ENCODE results near the gene ANKZF1. TPM values are rescaled to one million over a fixed set of nuclear protein-coding genes. Genes with fewer than 3 reads are reported as not detected.
A peak's percentile ranks its signal among the peaks of the same experiment; 100 is the strongest.

Gene ANKZF1
- polyA plus RNA-seq, 3 donors: 7.6 to 79.3 (median 10.4) TPM

DNA sequence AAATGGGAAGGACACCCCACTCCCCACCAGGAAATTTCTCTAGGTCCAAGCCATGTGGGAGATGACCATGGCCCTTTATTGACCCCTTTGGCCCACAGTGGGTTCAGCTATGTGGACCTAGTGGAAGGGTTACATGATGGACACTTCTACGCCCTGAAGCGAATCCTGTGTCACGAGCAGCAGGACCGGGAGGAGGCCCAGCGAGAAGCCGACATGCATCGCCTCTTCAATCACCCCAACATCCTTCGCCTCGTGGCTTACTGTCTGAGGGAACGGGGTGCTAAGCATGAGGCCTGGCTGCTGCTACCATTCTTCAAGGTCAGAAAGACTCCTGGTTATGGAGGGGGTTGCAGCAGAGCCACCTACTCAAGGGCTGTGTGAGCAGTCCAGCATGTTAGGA lies 17.0 kb downstream of the ANKZF1 start:
- peaks cover 62% of the 10 kb centered on the region for H3K79me2 ChIP-seq (ENCODE audit: insufficient read depth, low read length)
- H2AFZ ChIP-seq (ENCODE audit: insufficient read depth, low read depth, low read length, poor library complexity, severe bottlenecking): no peak overlapping the region
- peak overlapping the region; percentile 83 for H3K4me2 ChIP-seq (replicated peaks; ENCODE audit: extremely low read depth, low read length, poor library complexity, severe bottlenecking)
- Mint-ChIP-seq H3K4me1 (peaks cover 80% of the 10 kb centered on the region), H3K9me3 (no peaks in the 10 kb centered on the region), H3K4me3 (peak overlapping the region in 1 of 2 donors; percentile 46), H3K36me3 (peaks cover 29 to 45% of the 10 kb centered on the region in 2 donors), H3K27ac (peak overlapping the region; percentile 49 to 92 (median 71)), H3K27me3 (ENCODE audit: low read depth in 3 of 3) (peaks cover 0 to 4% (median 1%) of the 10 kb centered on the region in 3 donors)
- H3K36me3 ChIP-seq (replicated peaks in 1 of 2; ENCODE audit: control insufficient read depth in 1 of 2, insufficient read depth in 2 of 2, low read length in 2 of 2): peaks cover 19 to 34% of the 10 kb centered on the region in 2 donors
- H4K20me1 ChIP-seq (ENCODE audit: insufficient read depth, low read length): peaks cover 19% of the 10 kb centered on the region
- H3K9ac ChIP-seq (ENCODE audit: insufficient read depth, low read length, poor library complexity, severe bottlenecking): no peak overlapping the region
- intact Hi-C loops (cut with micrococcal nuclease): no loop called here
- H3K4me3 ChIP-seq (replicated peaks in 1 of 3; ENCODE audit: low read depth in 2 of 3, low read length in 3 of 3): peak overlapping the region in 1 of 3 experiments; percentile 83
- no peak for DNase-seq
- peaks cover 81 to 83% of the 10 kb centered on the region in 2 donors for H3K4me1 ChIP-seq (ENCODE audit: control insufficient read depth in 1 of 2, insufficient read depth in 2 of 2, low read length in 2 of 2)
- TF ChIP-seq, protein P1, sequence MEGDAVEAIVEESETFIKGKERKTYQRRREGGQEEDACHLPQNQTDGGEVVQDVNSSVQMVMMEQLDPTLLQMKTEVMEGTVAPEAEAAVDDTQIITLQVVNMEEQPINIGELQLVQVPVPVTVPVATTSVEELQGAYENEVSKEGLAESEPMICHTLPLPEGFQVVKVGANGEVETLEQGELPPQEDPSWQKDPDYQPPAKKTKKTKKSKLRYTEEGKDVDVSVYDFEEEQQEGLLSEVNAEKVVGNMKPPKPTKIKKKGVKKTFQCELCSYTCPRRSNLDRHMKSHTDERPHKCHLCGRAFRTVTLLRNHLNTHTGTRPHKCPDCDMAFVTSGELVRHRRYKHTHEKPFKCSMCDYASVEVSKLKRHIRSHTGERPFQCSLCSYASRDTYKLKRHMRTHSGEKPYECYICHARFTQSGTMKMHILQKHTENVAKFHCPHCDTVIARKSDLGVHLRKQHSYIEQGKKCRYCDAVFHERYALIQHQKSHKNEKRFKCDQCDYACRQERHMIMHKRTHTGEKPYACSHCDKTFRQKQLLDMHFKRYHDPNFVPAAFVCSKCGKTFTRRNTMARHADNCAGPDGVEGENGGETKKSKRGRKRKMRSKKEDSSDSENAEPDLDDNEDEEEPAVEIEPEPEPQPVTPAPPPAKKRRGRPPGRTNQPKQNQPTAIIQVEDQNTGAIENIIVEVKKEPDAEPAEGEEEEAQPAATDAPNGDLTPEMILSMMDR (IDR thresholded peaks at IDR 0.05): no peak
- 100% methylated on average over 5 of the region's 10 CpGs for WGBS (ENCODE audit: insufficient coverage)
- H3K27ac ChIP-seq (ENCODE audit: low read depth in 1 of 2, low read length in 2 of 2): peak overlapping the region in 1 of 2 donors; percentile 90
- no peaks in the 10 kb centered on the region for H3K27me3 ChIP-seq (ENCODE audit: control insufficient read depth in 2 of 2, insufficient read depth in 2 of 2, low read length in 2 of 2)
- no peaks in the 10 kb centered on the region for H3K9me3 ChIP-seq (replicated peaks in 1 of 2; ENCODE audit: control insufficient read depth in 1 of 2, insufficient read depth in 1 of 2, low read length in 2 of 2)

DNA sequence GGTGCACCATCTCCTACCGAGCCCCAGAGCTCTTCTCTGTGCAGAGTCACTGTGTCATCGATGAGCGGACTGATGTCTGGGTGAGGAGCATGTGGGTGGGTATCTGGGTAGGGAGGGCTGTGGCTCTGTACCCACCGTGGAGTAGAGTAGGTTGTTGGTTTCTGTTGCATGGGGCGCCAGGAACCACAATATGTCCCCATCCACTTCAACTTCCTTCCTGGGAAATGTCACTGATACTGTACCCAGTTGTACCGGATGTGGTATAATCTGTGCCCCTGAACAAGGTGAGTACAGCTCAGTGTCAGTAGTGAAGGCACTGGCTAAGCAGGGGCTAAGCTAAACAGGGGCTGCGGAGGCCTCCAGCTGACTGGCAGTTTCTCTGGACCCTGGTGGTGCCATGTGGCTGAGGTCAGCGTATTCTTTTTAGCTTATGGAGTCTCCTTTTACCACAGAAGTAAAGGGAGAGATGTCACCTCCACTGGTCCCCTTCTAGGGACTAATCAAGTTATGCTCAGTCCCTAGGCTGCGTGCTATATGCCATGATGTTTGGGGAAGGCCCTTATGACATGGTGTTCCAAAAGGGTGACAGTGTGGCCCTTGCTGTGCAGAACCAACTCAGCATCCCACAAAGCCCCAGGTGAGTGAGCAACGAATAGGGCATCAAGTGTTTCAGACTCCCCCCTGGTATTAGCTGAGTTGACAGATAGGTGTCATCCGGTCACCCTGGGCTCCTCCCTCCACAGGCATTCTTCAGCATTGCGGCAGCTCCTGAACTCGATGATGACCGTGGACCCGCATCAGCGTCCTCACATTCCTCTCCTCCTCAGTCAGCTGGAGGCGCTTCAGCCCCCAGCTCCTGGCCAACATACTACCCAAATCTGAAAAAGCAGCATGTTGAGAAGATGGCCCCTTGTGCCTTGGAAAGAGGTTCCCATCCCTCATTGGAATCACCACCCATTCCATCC lies 18.4 kb downstream of the ANKZF1 start:
- no peak overlapping the region for H3K9ac ChIP-seq (ENCODE audit: insufficient read depth, low read length, poor library complexity, severe bottlenecking)
- intact Hi-C loops (cut with micrococcal nuclease): loop anchor here in 1 of 2 donors (2.0 kb wide), 1 partner anchor 17 kb away; no protein-coding TSS in a partner anchor
- peak overlapping the region in 1 of 3 experiments; percentile 96 for H3K4me3 ChIP-seq (replicated peaks in 1 of 3; ENCODE audit: low read depth in 2 of 3, low read length in 3 of 3)
- H3K79me2 ChIP-seq (ENCODE audit: insufficient read depth, low read length): peaks cover 76% of the 10 kb centered on the region
- Mint-ChIP-seq H3K9me3 (no peaks in the 10 kb centered on the region), H3K27ac (peak overlapping the region; percentile 46 to 80 (median 77)), H3K27me3 (ENCODE audit: low read depth in 3 of 3) (peaks cover 0 to 4% (median 1%) of the 10 kb centered on the region in 3 donors), H3K4me1 (peaks cover 85% of the 10 kb centered on the region), H3K36me3 (peaks cover 28 to 47% of the 10 kb centered on the region in 2 donors), H3K4me3 (peak overlapping the region in 1 of 2 donors; percentile 34)
- H3K4me1 ChIP-seq (ENCODE audit: control insufficient read depth in 1 of 2, insufficient read depth in 2 of 2, low read length in 2 of 2): peaks cover 88 to 93% of the 10 kb centered on the region in 2 donors
- peaks cover 19 to 35% of the 10 kb centered on the region in 2 donors for H3K36me3 ChIP-seq (replicated peaks in 1 of 2; ENCODE audit: control insufficient read depth in 1 of 2, insufficient read depth in 2 of 2, low read length in 2 of 2)
- peak in 2 of 3 donors; percentile 31 to 45 for DNase-seq
- WGBS (ENCODE audit: insufficient coverage): 77% methylated on average over 5 of the region's 17 CpGs
- TF ChIP-seq, protein P1 (IDR thresholded peaks at IDR 0.05): no peak
- H4K20me1 ChIP-seq (ENCODE audit: insufficient read depth, low read length): peaks cover 30% of the 10 kb centered on the region
- peak overlapping the region; percentile 15 for H3K4me2 ChIP-seq (replicated peaks; ENCODE audit: extremely low read depth, low read length, poor library complexity, severe bottlenecking)
- no peak overlapping the region for H2AFZ ChIP-seq (ENCODE audit: insufficient read depth, low read depth, low read length, poor library complexity, severe bottlenecking)
- peak overlapping the region; percentile 34 to 90 for H3K27ac ChIP-seq (ENCODE audit: low read depth in 1 of 2, low read length in 2 of 2)
- no peaks in the 10 kb centered on the region for H3K9me3 ChIP-seq (replicated peaks in 1 of 2; ENCODE audit: control insufficient read depth in 1 of 2, insufficient read depth in 1 of 2, low read length in 2 of 2)
- no peaks in the 10 kb centered on the region for H3K27me3 ChIP-seq (ENCODE audit: control insufficient read depth in 2 of 2, insufficient read depth in 2 of 2, low read length in 2 of 2)

All from CD14-positive monocyte (primary cell).